Esophagus muscularis mucosa (tissue), 4 donors: ENCODE measurements around the gene POLN. TPM values are rescaled to one million over a fixed set of nuclear protein-coding genes. Genes with fewer than 3 reads are reported as not detected.

Source experiments
- DNase-seq: peaks from one replicate; pipeline ENCODE4 v3.0.0-alpha.2; 2017; ENCODE audit errors: extremely low spot score
- H3K27ac ChIP-seq, 4 donors: fragments of 200-600 bp; sonication (generic); replicated peaks in 1 of 4; 1 replicate in 3 of 4; 2 replicates in 1 of 4; pipeline ENCODE4 v1.5.1; 2016 to 2019; ENCODE audit warnings: mild to moderate bottlenecking in 1 of 4
- H3K27me3 ChIP-seq, 4 donors: fragments of 200-600 bp; sonication (generic); one replicate each; pipeline versions ENCODE4 v1.5.1 to v1.6.0; 2016 to 2019
- H3K36me3 ChIP-seq, 4 donors: fragments of 200-600 bp; sonication (generic); one replicate each; pipeline ENCODE4 v1.5.1; 2016 to 2019
- H3K4me1 ChIP-seq, 4 donors: fragments of 200-600 bp; sonication (generic); one replicate each; pipeline ENCODE4 v1.5.1; 2016 to 2019
- H3K4me3 ChIP-seq, 4 donors: fragments of 200-600 bp; sonication (generic); 1 replicate in 2 of 4; 2 replicates in 2 of 4; pipeline ENCODE4 v1.5.1; 2016 to 2019; ENCODE audit warnings: mild to moderate bottlenecking in 4 of 4, moderate library complexity in 1 of 4
- H3K9me3 ChIP-seq, 4 donors: fragments of 200-600 bp; sonication (generic); 1 replicate in 3 of 4; 2 replicates in 1 of 4; pipeline ENCODE4 v1.5.1; 2016 to 2019
- EP300 ChIP-seq: sonication (generic); formaldehyde crosslinking; IDR thresholded peaks from one replicate; pipeline ENCODE4 v1.6.1; 2017; ENCODE audit warnings: antibody characterized with exemption
- POLR2A ChIP-seq: fragments of 450-650 bp; IDR thresholded peaks from one replicate; pipeline ENCODE4 v1.6.1; 2017; ENCODE audit warnings: antibody characterized with exemption, moderate library complexity, mild to moderate bottlenecking, low read depth
- POLR2AphosphoS5 ChIP-seq, 2 donors: sonication (generic); formaldehyde crosslinking; IDR thresholded peaks; one replicate each; pipeline ENCODE4 v1.6.1; 2017; ENCODE audit warnings: antibody characterized with exemption in 2 of 2
- WGBS: methylation state at CpG from one replicate; pipeline ENCODE4 v1.1.5; 2018; 5-methylcytosine and 5-hydroxymethylcytosine counted together
- intact Hi-C: fragments of 100-400 bp; cut with DNase I; formaldehyde crosslinking; loops from one replicate; pipeline ENCODE4 v1.15.1; 2023
- total RNA-seq, 4 donors: library from RNA; depleted of rRNA; stranded (reverse); fragments of >200 nt; gene quantifications; one replicate each; pipeline versions ENCODE4 v1.1.0 to v1.2.1, GENCODE V29; 2016
- TF ChIP-seq, protein P1 (sequence below), 3 experiments: fragments of 200-600 bp in 2 of 3; fragments of 450-650 bp in 1 of 3; sonication (generic) in 2 of 3; IDR thresholded peaks; one replicate each; pipeline ENCODE4 v1.5.1; 2017 to 2019; ENCODE audit warnings: antibody characterized with exemption in 3 of 3, mild to moderate bottlenecking in 2 of 3, moderate library complexity in 1 of 3

POLN gene
- total RNA-seq, 4 donors from 2014 or later, result 1.2 to 3.3 (median 2.7) TPM

DNA sequence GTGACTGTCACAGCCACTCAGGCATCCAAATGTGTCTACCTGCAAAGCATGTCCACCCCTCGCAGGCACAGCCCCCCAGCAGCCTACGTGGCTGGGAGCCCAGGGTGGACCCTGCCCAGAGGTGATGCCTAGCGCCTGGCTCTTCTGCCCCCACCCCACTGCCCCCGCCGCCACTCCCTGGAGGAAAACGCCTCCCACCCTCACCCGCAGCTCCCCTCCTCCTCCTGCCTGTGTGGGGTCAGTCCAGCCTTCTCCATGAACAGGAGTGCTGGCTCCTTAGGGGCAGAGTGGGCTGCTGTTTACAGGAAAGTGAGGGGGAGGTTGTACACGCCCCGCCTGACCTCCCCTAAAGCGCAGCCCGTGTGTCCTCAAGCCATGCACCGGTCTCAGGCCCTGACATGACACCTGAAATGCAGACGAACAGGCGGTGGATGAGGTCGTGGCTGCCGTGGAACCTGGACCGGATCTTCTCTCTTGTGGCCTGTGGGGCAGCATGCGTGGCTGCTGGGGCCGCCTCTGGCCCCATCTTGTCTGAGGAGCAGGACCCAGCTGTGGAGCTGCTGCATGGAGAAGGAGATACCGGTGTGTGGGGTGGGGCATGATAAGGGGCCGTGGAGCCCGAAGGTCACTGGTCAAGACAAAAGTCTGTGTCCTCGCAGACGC lies 31.9 kb upstream of the POLN start:
- intact Hi-C loops, result no loop called here
- Histone ChIP-seq H3K27me3 (no peaks in the 10 kb centered on the region), H3K9me3 (no peaks in the 10 kb centered on the region), H3K27ac (no peak overlapping the region), H3K4me3 (no peak overlapping the region), H3K36me3 (peaks cover 0 to 26% (median 16%) of the 10 kb centered on the region in 4 donors), H3K4me1 (peaks cover 0 to 3% (median 0%) of the 10 kb centered on the region in 4 donors)
- TF ChIP-seq POLR2A, result no peak
- WGBS, result 93% methylated on average over 12 of the region's 24 CpGs
- DNase-seq, result no peak

DNA sequence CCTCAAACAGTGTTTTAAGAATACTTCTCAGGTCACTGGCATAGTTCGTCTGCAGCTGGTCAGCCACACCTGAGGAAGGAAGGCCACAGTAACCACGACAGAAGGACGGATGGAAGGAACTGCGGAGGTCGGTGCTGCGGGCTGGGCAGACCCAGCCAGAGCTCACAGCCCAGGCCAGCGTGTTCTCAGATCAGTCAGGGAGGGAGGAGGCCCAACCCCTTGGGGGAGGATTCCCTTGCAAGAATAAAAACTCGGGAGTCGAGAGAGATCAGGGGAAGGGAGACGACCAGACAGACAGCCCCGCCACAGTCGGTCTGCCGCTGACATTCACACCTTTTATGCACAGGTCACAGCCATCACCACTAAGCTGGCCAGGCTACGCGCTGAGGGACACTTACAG lies 31.3 kb upstream of the POLN start:
- WGBS, result 90% methylated on average over 15 of the region's 15 CpGs
- intact Hi-C loops, result no loop called here
- TF ChIP-seq EP300 (no peak), POLR2A (no peak), POLR2AphosphoS5 (IDR thresholded peaks at IDR 0.05) (no peak)
- TF ChIP-seq, protein P1, sequence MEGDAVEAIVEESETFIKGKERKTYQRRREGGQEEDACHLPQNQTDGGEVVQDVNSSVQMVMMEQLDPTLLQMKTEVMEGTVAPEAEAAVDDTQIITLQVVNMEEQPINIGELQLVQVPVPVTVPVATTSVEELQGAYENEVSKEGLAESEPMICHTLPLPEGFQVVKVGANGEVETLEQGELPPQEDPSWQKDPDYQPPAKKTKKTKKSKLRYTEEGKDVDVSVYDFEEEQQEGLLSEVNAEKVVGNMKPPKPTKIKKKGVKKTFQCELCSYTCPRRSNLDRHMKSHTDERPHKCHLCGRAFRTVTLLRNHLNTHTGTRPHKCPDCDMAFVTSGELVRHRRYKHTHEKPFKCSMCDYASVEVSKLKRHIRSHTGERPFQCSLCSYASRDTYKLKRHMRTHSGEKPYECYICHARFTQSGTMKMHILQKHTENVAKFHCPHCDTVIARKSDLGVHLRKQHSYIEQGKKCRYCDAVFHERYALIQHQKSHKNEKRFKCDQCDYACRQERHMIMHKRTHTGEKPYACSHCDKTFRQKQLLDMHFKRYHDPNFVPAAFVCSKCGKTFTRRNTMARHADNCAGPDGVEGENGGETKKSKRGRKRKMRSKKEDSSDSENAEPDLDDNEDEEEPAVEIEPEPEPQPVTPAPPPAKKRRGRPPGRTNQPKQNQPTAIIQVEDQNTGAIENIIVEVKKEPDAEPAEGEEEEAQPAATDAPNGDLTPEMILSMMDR (IDR thresholded peaks at IDR 0.05), result no peak
- no peak overlapping the region for H3K4me3 ChIP-seq
- no peak overlapping the region for H3K27ac ChIP-seq
- peaks cover 0 to 26% (median 16%) of the 10 kb centered on the region in 4 donors for H3K36me3 ChIP-seq
- H3K9me3 ChIP-seq, result no peaks in the 10 kb centered on the region
- H3K27me3 ChIP-seq, result no peaks in the 10 kb centered on the region
- DNase-seq, result no peak
- peaks cover 0 to 3% (median 0%) of the 10 kb centered on the region in 4 donors for H3K4me1 ChIP-seq

DNA sequence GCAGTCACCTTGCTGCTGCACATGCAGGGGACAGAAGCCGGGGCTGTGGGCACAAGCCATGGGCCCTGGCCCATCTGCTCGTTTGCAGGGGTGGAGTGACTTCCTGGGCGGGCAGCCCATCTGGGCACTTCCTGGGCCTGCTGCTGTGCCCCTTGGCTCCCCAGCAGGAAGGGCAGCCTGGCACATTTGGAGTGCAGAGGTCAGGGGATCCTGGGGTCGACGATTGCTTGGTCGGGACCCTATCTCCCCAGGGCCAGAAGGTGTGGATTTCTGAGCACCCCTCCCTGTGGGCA lies 30.9 kb upstream of the POLN start:
- H3K27me3 ChIP-seq, result no peaks in the 10 kb centered on the region
- 91% methylated on average over 3 of the region's 6 CpGs for WGBS
- DNase-seq, result no peak
- H3K27ac ChIP-seq, result no peak overlapping the region
- TF ChIP-seq POLR2A (no peak), POLR2AphosphoS5 (IDR thresholded peaks at IDR 0.05) (no peak), EP300 (no peak)
- TF ChIP-seq, protein P1 (IDR thresholded peaks at IDR 0.05), result no peak
- H3K4me3 ChIP-seq, result no peak overlapping the region
- peaks cover 0 to 26% (median 16%) of the 10 kb centered on the region in 4 donors for H3K36me3 ChIP-seq
- intact Hi-C loops, result no loop called here
- H3K9me3 ChIP-seq, result no peaks in the 10 kb centered on the region
- H3K4me1 ChIP-seq, result peaks cover 0 to 3% (median 0%) of the 10 kb centered on the region in 4 donors

DNA sequence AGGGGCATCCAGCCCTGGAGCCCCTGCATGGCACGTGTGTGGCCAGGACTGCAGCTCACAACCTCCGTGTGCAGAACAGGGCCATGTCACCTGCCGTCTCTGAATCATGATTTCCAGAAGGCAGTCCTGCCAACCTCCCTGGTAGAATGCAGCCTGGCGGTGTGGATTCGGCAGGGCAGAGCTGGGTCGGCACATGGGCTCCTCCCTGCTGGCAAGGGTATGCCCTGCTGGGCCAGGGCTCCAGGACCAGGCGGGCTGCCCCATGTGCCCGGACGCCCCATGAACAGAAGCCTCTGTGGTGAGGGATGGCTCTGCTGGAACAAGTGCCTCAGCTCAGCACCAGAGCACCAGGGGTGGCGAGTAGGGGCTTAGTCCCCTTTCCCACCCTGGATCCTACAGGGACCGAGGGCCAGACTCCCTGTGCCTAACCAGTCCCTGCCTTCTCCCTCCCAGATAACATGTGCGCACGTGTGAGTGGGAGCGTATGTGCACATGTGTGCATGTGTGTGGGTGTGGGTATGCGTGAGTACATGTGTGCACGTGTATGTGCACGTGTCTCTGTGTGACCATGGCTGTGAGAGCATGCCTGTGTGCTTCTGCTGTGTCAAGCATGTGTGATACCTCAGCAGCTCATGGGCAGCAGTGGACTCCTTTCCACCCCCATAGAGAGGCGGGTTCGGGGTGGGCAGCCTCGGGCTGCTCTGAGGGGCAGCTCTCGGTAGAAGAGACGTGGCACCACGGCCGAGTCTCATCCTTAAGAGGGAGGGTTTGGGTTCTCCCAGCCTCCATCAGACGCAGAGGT lies 30.3 kb upstream of the POLN start:
- intact Hi-C loops, result no loop called here
- no peak for DNase-seq

More for the DNA sequence above, 30.3 kb upstream of the POLN start:
- H3K27me3 ChIP-seq, result no peaks in the 10 kb centered on the region
- no peaks in the 10 kb centered on the region for H3K9me3 ChIP-seq
- WGBS, result 93% methylated on average over 11 of the region's 25 CpGs
- TF ChIP-seq POLR2AphosphoS5 (IDR thresholded peaks at IDR 0.05), result no peak
- TF ChIP-seq POLR2A, result no peak
- TF ChIP-seq, protein P1 (IDR thresholded peaks at IDR 0.05), result no peak
- TF ChIP-seq EP300, result no peak
- no peak overlapping the region for H3K4me3 ChIP-seq
- no peak overlapping the region for H3K27ac ChIP-seq
- H3K4me1 ChIP-seq, result peaks cover under 1 to 3% (median 3%) of the 10 kb centered on the region in 4 donors
- H3K36me3 ChIP-seq, result peaks cover 0 to 26% (median 16%) of the 10 kb centered on the region in 4 donors
